ENCODE measurements around the gene ABCC5.
A peak's percentile ranks its signal among the peaks of the same experiment; 100 is the strongest.

ABCC5 gene

GRCh38 chr3:183987000-183987600 is 30.6 kb downstream of the ABCC5 start:
- DNase-seq, result peak in 32 of 42 donors; percentile 15 to 73 (median 43)
- intact Hi-C loops (cut with DNase I), result no loop called here

- DNase-seq, result no peak
- intact Hi-C loops (cut with DNase I), result no loop called here
These were observed 32.6 kb downstream of the ABCC5 start for GRCh38 chr3:183984749-183985729.

- intact Hi-C loops (cut with DNase I), result no loop called here
- no peak for DNase-seq
These were observed 33.5 kb downstream of the ABCC5 start for GRCh38 chr3:183984127-183984740.

GRCh38 chr3:183981990-183982644 is 35.6 kb downstream of the ABCC5 start:
- intact Hi-C loops (cut with DNase I), result no loop called here
- no peak for DNase-seq

GRCh38 chr3:183980403-183980802 is 37.3 kb downstream of the ABCC5 start:
- intact Hi-C loops (cut with DNase I), result no loop called here
- DNase-seq, result no peak

- no peak for DNase-seq
- intact Hi-C loops (cut with DNase I), result no loop called here
These were observed 41.6 kb downstream of the ABCC5 start for GRCh38 chr3:183975981-183976662.

- DNase-seq, result no peak
- intact Hi-C loops (cut with DNase I), result no loop called here
These were observed 48.9 kb downstream of the ABCC5 start for GRCh38 chr3:183968666-183969245.

- DNase-seq, result no peak
- intact Hi-C loops (cut with DNase I), result no loop called here
These were observed 50.0 kb downstream of the ABCC5 start for GRCh38 chr3:183967693-183968092.

- intact Hi-C loops (cut with DNase I), result no loop called here
- no peak for DNase-seq
These were observed 51.3 kb downstream of the ABCC5 start for GRCh38 chr3:183966361-183966791.

- intact Hi-C loops (cut with DNase I), result no loop called here
- no peak for DNase-seq
These were observed 54.9 kb downstream of the ABCC5 start for GRCh38 chr3:183962807-183963206.

- intact Hi-C loops (cut with DNase I), result no loop called here
- DNase-seq, result peak in 9 of 42 donors; percentile 3 to 44 (median 16)
These were observed 58.5 kb downstream of the ABCC5 start for GRCh38 chr3:183959214-183959613.

- intact Hi-C loops (cut with DNase I), result no loop called here
- no peak for DNase-seq
These were observed 58.9 kb downstream of the ABCC5 start for GRCh38 chr3:183958775-183959174.

GRCh38 chr3:183958226-183958625 is 59.5 kb downstream of the ABCC5 start:
- DNase-seq, result no peak
- intact Hi-C loops (cut with DNase I), result no loop called here

- intact Hi-C loops (cut with DNase I), result no loop called here
- DNase-seq, result no peak
These were observed 62.8 kb downstream of the ABCC5 start for GRCh38 chr3:183954875-183955274.

- intact Hi-C loops (cut with DNase I), result no loop called here
- no peak for DNase-seq
These were observed 64.1 kb downstream of the ABCC5 start for GRCh38 chr3:183953471-183954070.

- DNase-seq, result no peak
- intact Hi-C loops (cut with DNase I), result no loop called here
These were observed 66.2 kb downstream of the ABCC5 start for GRCh38 chr3:183951459-183951858.

GRCh38 chr3:183949690-183950089 is 68.0 kb downstream of the ABCC5 start:
- intact Hi-C loops (cut with DNase I), result no loop called here
- DNase-seq, result no peak

GRCh38 chr3:183946037-183946436 is 71.6 kb downstream of the ABCC5 start:
- no peak for DNase-seq
- intact Hi-C loops (cut with DNase I), result no loop called here
